GM20431 (cell line): ENCODE data around the gene KRTAP5-10.
"Not testable (repeated sequence)": the region's sequence is repeated elsewhere in the genome, so short reads cannot be mapped to it uniquely, and the experiment has no call there.

Experiments
- in situ Hi-C: fragments of 300-500 bp; cut with MseI, MboI; formaldehyde crosslinking; loops from one replicate; pipeline ENCODE4 v1.15.0; 2020; ENCODE audit warnings: low sequenced_read_pairs; ENCODE audit not compliant: unreplicated experiment

KRTAP5-10 gene

DNA sequence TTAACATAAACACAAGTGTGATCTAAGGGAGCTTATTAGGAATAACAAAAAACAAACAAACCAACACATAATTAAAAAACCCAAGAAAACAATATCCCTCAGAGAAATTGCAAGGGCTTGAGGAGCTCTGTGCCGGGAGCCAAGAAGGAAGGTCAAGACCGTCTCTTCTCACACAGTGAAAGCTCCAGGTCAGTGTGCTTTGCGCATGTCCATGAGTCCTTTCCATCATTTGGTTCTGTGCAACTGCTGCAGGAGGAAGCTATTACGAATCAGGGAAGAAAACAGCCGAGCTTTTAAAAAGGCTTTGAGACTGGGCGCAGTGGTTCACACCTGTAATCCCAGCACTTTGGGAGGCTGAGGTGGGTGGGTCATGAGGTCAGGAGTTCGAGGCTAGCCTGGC is 23.0 kb upstream of the KRTAP5-10 start:
- in situ Hi-C loops = no loop called here

DNA sequence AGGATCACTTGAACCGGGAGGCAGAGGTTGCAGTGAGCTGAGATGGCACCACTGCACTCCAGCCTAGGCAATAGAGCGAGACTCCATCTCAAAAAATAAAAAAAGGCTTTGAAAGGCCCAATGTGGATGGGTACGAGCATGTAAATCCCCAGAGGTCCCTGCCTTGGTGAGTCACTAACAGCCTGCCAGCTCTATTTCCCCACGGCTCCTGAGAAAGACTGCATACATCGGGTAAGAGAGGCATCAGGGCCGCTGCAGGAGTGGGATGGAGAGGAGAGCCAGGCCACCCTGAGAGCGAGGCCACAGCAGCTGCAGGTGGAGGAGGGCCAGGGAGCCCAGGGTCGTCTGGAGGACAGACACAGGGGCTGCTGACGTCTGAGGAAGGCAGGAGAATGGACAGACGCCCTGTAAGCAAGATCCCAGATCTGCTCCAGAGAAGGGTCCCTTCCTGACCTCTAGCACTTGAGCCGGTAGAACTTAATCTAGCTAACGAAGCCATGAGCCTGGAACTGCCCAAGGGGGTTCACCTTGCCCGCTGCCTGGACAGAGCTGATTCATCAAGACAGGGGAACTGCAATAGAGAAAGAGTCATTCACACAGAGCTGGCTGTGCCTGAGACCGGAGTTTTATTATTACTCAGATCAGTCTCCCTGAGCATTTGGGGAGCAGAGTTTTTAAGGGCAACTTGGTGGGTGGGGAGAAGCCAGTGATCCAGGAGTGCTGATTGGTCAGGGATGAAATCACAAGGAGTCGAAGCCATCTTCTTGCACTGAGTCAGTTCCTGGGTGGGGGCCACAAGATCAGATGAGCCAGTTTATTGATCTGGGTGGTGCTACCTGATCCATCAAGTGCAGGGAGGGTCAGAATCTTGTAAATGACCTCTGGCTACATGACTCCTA is 22.2 kb upstream of the KRTAP5-10 start:
- in situ Hi-C loops = no loop called here

DNA sequence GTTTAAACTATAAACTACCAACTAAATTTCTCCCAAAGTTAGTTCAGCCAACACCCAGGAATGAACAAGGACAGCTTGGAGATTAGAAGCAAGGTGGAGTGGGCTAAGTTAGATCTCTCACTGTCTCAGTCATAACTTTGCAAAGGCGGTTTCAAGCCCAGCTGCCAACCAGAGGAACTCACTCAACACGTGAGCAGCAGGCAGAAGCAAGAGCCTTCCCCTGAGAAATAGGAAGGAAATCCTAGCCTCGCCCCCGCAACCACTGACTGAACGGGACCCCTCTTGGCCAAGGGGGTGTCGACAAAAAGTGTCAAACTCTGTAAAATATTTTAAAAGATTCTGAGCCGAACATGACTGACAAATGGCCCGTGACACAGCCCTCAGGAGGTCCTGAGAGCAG is 21.5 kb upstream of the KRTAP5-10 start:
- in situ Hi-C loops = no loop called here

DNA sequence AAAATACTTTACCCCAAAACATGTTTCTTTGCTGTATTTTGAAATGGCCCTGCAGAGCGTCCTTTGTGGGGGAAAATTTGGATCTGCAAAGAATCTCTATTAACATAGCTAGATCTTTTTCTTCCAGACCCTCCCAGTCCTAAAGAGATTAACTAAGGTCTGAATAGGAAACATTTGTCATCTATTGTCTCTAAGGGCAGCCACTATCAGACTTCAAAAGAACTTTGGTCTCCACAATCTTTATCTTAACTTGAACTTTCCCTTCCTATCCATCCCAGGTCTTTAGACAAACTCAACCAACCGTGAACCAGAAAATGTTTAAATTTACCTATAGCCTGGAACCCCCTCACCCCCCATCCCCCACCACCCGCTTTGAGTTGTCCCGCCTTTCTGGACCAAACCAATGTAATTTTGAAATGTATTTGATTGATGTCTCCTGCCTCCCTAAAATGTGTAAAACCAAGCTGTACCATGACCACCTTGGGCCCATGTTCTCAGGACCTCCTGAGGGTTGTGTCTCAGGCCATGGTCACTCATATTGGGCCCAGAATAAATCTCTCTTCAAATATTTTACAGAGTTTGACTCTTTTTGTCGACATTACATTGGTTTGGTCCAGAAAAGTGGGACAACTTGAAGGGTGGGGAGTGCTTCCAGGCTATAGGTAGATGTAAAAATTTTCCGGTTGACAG is 20.7 kb upstream of the KRTAP5-10 start:
- in situ Hi-C loops = no loop called here

DNA sequence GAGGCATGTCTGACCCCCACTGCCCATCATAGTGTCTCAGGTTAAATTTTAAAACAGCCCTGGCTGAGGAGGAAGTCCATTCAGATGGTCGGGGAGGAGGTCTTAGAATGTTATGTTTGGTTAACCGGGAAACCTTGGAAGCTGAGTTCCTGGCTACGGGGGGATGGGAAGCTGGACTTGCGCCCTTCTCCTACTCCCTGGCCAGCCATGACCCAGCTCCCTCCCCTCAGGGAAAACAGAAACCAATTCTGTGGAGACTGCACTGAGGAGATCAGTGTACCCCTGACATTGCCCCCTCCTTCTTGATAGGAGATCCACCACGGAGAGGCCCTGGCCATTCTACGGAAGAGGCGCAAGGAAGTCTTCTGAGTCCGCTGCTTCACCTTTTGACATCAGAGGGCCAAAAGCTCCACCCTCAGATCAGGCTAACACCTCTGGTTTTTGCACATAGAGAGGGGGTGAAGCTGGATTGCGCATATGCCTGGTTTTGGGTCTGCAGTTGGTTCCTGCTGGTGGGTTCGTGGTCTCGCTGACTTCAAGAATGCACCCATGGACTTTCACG is 19.9 kb upstream of the KRTAP5-10 start:
- in situ Hi-C loops = no loop called here

DNA sequence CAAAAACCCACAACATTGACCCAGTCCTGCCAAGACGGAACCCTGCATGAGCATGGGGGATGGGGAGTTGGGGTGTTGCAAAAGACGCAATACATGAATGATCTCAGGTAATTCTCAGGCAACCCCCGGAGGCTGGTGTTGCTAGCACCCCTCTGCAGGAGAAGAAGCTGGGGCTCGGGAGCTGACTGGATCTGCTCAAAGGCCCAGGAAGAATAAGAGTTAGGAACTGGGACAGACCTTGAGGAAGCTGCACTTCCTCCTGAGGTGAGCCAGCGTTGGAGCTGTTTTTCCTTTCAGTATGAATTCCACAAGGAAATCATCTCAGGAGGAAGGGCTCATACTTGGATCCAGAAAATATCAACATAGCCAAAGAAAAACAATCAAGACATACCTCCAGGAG is 17.2 kb upstream of the KRTAP5-10 start, which contains the start of gene KRTAP5-9:
TSS of gene KRTAP5-9 (plus strand) at position 301 of the 400 bp plus-strand sequence. CDS start 238 bp downstream, outside the sequence.
- in situ Hi-C loops = no loop called here

DNA sequence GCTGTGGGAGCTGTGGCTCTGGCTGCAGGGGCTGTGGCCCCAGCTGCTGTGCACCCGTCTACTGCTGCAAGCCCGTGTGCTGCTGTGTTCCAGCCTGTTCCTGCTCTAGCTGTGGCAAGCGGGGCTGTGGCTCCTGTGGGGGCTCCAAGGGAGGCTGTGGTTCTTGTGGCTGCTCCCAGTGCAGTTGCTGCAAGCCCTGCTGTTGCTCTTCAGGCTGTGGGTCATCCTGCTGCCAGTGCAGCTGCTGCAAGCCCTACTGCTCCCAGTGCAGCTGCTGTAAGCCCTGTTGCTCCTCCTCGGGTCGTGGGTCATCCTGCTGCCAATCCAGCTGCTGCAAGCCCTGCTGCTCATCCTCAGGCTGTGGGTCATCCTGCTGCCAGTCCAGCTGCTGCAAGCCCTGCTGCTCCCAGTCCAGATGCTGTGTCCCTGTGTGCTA is 16.6 kb upstream of the KRTAP5-10 start:
- in situ Hi-C loops = no loop called here

DNA sequence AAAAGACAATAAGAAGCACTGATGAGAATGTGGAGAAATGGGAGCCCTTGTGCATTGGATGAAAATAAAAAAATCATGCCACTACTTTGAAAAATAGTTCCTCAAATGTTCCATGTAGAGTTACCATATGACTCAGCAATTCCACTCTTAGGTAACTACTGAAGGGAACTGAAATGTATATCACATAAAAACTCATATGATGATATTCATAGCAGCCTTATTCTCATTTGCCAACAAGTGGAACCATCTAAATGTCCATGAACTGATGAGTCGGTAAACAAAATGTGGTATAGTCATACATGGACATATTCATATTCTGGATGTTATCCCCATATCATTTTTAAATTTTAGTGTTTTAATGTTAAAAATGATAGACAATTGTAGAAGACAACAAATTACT is 13.7 kb upstream of the KRTAP5-10 start:
- in situ Hi-C loops = no loop called here

DNA sequence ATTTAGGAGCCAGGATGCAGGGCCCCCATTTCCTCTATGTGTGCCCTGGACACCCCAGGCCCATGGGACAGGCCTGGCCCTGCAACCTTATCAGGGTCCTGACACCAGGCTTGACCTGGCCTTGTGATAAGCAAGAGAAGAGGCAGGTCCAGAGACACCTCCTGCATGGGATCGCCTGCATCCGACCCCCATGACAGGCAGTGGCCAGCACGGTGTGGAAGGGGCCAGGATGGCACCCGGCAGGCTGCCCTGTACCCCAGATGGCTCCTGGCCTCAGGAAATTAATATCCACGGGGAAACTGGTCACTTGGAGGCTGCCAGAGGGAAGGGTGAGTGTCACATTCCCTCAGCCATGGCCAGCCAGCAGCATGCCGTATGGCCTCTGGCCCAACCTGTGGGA is 10.4 kb upstream of the KRTAP5-10 start:
- in situ Hi-C loops = no loop called here

DNA sequence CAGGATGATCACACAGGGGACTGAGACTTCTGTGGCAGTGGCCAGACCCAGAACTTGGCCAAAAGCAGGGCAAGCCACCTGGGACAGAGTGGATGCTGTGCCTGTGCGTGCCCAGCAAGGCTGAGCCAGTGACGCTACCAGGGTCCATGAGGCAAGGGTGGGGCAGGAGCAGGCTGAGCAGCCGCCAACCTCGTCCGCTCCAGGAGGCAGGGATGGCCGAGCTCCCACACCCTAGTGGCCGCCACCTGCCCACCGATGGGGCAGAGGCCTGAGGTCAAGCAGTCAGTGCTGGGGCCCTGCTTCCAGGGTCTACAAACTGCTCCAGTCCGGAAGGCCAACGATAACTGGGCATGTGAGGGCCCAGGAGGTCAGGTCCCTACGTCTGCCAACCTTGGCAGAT is 9.9 kb upstream of the KRTAP5-10 start:
- in situ Hi-C loops = no loop called here

DNA sequence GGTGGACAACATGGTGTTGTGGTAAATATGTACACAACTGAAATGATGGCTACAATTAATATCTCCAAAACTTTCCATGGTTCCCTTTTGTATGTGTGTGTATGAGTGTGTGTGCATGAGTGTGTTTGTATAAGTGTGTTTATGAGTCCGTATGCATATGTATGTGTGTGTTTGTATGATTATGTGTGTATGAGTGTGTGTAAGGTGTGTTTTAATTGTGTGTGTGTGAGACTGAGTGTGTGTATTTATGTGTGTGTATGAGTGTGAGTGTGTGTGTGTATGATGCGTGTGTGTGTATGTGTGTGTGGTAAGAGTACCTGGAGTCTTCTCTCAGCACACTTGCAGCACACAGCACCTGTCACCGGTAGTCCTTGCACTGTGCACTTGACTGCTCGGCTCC is 9.3 kb upstream of the KRTAP5-10 start:
- in situ Hi-C loops = no loop called here

DNA sequence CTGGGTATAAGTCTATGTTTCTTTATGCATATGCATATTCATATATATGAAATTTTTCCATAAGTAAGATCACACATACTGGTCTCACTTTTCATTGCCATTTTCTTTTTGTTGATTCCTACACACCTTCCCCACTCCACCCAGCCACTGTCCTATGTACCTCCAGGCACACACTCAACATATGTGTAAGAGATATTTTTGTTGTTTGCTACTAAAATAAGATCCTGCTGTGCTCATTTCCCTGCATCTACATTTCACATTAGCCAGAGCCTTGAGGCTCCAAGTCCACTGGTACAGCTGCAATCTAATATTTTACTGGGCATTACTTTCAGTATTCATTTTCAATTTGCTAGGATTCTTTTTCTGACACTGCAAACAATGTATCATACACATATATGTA is 8.1 kb upstream of the KRTAP5-10 start:
- in situ Hi-C loops = no loop called here

DNA sequence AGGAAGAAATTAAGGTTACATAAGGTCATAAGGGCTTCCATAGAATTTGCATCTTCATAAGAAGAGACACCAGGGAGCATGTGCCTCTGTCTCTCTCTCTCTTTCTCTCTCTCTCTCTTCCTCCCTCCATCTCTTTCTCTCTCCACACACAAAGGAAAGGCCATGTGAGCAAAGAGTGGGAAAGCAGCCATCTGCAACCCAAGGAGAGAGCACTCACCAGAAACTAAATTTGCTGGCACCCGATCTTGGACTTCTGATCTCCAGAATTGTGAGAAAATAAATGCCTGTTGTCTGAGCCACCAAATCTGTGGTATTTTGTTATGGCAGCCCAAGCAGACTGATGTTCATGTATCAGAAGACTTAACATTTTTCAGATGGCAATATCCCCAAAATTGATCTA is 6.4 kb upstream of the KRTAP5-10 start:
- in situ Hi-C loops = no loop called here

DNA sequence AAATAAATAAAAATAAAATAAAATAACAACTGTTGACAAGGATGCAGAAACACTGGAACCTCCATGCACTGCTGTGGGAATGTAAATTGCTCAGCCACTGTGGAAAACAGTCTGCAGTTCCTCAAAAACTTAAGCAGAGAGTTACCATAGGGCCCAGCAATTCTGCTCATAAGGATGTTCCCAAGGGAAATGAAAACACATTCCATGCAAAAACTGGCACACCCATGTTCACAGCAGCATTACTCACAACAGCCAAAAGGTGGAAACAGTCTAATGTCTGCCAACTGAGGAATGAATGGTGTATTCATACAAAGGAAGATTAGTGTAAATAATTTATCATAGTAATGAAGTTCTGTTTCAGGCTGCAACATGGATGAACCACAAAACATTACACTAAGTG is 3.2 kb upstream of the KRTAP5-10 start:
- in situ Hi-C loops = no loop called here

DNA sequence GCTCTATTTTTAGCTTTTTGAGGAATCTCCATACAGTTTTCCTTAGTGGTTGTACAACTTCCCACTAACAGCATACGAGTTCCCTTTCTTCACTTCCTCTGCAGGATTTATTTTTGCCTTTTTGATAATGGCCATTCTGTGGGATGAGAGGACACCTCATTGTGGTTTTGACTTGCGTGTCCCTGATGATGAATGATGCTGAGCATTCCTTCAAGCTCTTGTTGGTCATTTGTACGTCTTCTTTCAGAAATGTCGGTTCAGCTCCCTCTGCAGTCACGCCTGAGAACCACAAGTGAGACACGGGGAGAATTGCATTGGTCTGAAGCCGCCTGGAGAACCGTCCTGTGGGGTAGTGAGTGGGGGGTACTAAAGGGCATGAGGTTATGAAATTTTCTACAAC is 2.0 kb upstream of the KRTAP5-10 start:
- in situ Hi-C loops = no loop called here

DNA sequence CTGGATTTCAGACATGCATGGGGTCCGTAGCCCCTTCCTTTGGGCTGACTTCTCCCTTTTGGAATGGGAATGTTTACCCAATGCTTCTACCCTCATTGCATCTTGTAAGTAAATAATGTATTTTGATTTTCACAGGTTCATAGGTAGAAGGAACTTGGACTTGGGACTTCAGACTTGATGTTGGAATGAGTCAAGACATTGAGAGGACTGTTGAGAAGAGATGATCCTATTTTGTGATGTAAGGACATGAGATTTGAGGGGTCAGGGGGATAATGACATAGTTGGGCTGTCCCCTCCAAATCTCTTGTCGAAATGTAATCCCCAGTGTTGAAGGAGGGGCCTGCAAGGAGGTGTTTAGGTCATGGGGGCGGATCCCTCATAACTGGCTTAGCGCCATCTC is 933 bp upstream of the KRTAP5-10 start:
- in situ Hi-C loops = no loop called here

DNA sequence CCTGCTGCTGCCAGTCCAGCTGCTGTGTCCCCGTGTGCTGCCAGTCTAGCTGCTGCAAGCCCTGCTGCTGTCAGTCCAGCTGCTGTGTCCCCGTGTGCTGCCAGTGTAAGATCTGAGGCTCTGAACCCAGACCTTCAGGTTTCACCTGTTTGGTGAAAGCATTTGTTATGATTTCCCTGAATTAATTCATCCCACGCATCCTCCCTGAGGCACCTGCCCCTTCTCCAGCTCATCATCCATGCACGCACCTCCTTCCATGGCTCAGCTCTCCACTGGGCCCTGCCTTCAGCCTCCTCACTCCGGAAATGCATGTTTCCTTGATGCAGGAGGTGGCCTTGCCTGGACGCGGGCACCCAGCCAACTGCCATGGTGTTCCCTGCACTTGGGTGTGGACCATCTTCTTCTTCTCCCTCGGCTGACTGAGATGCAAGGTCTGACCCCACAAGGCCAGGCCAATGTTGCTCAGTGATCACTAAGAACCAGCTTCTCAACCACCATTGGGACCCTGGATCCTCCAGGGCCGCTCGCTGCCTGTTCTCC is 788 bp downstream of the KRTAP5-10 start:
- in situ Hi-C loops = no loop called here

DNA sequence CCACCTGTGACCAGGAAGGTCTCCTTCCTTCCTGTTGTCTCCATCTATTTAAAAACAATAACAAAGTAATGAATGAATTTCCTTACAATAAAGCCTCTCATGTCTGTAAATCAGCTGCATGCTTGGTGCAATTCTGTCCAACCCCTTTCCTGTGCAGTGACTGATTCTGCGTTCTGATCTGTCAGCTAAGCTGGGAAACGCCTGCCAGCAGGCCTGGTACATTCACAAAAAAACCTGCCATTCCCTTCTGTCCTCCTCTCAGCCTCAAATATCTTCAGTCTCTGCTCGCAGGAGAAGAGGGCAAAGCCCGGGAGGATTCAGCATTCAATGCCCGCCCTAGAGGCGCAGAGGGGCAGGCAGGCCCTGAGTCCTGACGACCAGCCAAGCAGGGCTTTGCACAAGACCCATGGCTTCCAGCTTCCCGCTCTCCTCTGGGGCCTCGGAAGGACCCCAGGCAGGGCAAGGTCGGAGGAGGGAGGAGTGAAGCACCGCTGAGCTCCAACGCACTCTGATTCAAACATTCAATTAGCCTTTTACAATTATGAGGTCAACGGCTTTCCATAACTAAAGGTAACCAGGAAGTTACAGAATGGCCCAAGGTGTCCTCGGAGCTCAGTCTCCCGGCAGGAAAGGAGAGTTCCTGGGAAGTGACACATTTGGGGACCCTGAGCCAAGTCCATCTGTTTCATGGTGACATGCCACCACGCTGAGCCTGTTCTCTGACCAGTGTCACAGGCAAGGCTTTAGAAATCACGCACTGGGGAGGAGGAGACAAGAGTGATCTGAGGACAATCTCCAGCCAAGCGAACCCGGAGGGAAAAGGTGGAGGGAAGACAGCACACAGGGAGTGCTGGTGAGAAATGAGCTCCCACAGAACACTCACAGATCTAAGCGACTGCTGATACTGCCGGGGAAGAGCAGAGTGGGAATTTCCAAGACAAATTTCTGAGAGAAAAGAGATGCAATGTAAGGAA is 1.6 kb downstream of the KRTAP5-10 start:
- in situ Hi-C loops = not testable (repeated sequence)

DNA sequence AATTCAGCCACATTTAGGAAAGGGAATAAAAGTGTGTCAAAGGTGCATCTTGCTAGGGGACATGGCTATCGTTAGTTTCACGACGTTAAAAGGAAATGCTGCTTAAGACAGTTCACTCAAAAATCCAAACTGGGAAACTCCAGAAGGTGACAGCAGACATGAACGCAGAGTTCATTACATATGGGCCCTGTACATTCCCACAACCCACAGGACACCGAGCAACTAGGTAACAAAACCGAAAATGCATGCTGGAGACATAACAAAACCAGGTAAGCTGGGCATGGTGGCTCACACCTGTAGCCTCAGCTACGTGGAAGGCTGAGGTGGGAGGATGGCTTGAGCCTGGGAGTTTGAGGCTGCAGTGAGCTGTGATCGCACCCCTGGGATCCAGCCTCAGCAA is 2.3 kb downstream of the KRTAP5-10 start:
- in situ Hi-C loops = not testable (repeated sequence)
